Measurements from ENCODE around the gene PIK3R3. TPM values are rescaled to one million over a fixed set of nuclear protein-coding genes. Genes with fewer than 3 reads are reported as not detected.

PIK3R3 gene
- total RNA-seq, 1 experiment from 2014 or later = 30.2 TPM

- intact Hi-C loops (cut with micrococcal nuclease; ENCODE audit: unreplicated experiment) = no loop called here
- CTCF ChIA-PET = no interaction called here
- no peak overlapping the region for H3K27ac ChIP-seq (ENCODE audit: low read depth, low read length, poor library complexity, severe bottlenecking)
- no peak for TF ChIP-seq EZH2 (IDR thresholded peaks at IDR 0.05; ENCODE audit: borderline replicate concordance, low read depth, low read length, poor library complexity, severe bottlenecking)
- TF ChIP-seq CTCF (conservative IDR thresholded peaks at IDR 0.05; ENCODE audit: low read depth, low read length) = no peak
- no peaks in the 10 kb centered on the region for H3K27me3 ChIP-seq (replicated peaks; ENCODE audit: insufficient read depth, low read depth, low read length, poor library complexity)
- no peaks in the 10 kb centered on the region for H3K9me3 ChIP-seq (ENCODE audit: low read depth, low read length, poor library complexity, severe bottlenecking)
- no peaks in the 10 kb centered on the region for H3K4me1 ChIP-seq (ENCODE audit: insufficient read depth, low read length, poor library complexity, severe bottlenecking)
- H3K4me3 ChIP-seq (ENCODE audit: low read depth, low read length, poor library complexity, severe bottlenecking) = no peak overlapping the region
- no peak for DNase-seq (ENCODE audit: low spot score)
- peaks cover 3% of the 10 kb centered on the region for H3K36me3 ChIP-seq (ENCODE audit: insufficient read depth, low read length, poor library complexity, severe bottlenecking)
- no TSS peak for BruUV-seq (replicated peaks)
- POLR2A ChIA-PET (ENCODE audit: low non-redundant PET) = no interaction called here
Observed at GRCh38 chr1:46003315-46003714, 129.1 kb downstream of the PIK3R3 start.

GRCh38 chr1:46002551-46003150 is 129.8 kb downstream of the PIK3R3 start:
- ChIA-PET POLR2A (ENCODE audit: low non-redundant PET) (no interaction called here), CTCF (no interaction called here)
- DNase-seq (ENCODE audit: low spot score) = no peak
- no peaks in the 10 kb centered on the region for H3K4me1 ChIP-seq (ENCODE audit: insufficient read depth, low read length, poor library complexity, severe bottlenecking)
- no peak overlapping the region for H3K4me3 ChIP-seq (ENCODE audit: low read depth, low read length, poor library complexity, severe bottlenecking)
- H3K36me3 ChIP-seq (ENCODE audit: insufficient read depth, low read length, poor library complexity, severe bottlenecking) = peaks cover 3% of the 10 kb centered on the region
- intact Hi-C loops (cut with micrococcal nuclease; ENCODE audit: unreplicated experiment) = no loop called here
- no peak overlapping the region for H3K27ac ChIP-seq (ENCODE audit: low read depth, low read length, poor library complexity, severe bottlenecking)
- no peak for TF ChIP-seq EZH2 (IDR thresholded peaks at IDR 0.05; ENCODE audit: borderline replicate concordance, low read depth, low read length, poor library complexity, severe bottlenecking)
- no peak for TF ChIP-seq CTCF (conservative IDR thresholded peaks at IDR 0.05; ENCODE audit: low read depth, low read length)
- H3K9me3 ChIP-seq (ENCODE audit: low read depth, low read length, poor library complexity, severe bottlenecking) = no peaks in the 10 kb centered on the region
- no TSS peak for BruUV-seq (replicated peaks)
- H3K27me3 ChIP-seq (replicated peaks; ENCODE audit: insufficient read depth, low read depth, low read length, poor library complexity) = no peaks in the 10 kb centered on the region

DNA sequence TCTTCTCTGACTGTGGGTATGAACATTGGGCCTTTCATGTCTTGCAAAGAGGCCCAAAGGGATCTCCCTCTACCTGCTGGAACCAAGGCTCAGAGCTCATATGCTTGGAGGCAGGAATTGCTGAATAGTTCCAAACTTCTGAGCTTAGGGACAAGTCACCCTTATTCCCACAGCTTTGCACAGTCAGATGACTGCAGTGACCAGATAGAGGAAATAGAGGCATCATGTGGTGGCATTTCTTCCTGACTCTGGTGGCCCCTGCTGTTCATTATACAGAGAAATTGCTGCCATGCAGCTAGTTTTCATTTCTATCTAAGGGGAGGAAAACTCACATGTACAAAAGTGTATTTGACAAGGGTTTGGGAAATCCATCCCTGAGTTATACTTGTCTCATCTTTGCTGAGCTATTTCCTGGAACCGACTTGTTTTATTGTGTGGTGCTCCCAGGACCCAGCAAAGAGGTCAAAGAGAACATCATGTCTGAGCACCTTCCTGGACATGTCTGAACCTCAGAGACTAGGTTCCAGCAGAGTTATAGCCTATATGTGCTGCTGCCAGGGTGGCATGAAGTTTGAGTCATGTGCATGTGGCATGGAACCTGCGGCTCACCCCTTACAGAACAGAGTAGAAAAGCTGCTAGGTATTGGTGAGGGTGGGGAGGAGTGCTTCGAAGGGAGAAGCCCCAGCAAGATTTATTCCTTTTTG is 131.2 kb downstream of the PIK3R3 start:
- DNase-seq (ENCODE audit: low spot score) = no peak
- Histone ChIP-seq H3K36me3 (ENCODE audit: insufficient read depth, low read length, poor library complexity, severe bottlenecking) (no peaks in the 10 kb centered on the region), H3K9me3 (ENCODE audit: low read depth, low read length, poor library complexity, severe bottlenecking) (no peaks in the 10 kb centered on the region), H3K27ac (ENCODE audit: low read depth, low read length, poor library complexity, severe bottlenecking) (no peak overlapping the region), H3K4me1 (ENCODE audit: insufficient read depth, low read length, poor library complexity, severe bottlenecking) (no peaks in the 10 kb centered on the region), H3K4me3 (ENCODE audit: low read depth, low read length, poor library complexity, severe bottlenecking) (no peak overlapping the region), H3K27me3 (replicated peaks; ENCODE audit: insufficient read depth, low read depth, low read length, poor library complexity) (no peaks in the 10 kb centered on the region)
- intact Hi-C loops (cut with micrococcal nuclease; ENCODE audit: unreplicated experiment) = no loop called here
- ChIA-PET POLR2A (ENCODE audit: low non-redundant PET) (no interaction called here), CTCF (no interaction called here)
- no TSS peak for BruUV-seq (replicated peaks)
- TF ChIP-seq EZH2 (IDR thresholded peaks at IDR 0.05; ENCODE audit: borderline replicate concordance, low read depth, low read length, poor library complexity, severe bottlenecking) = no peak
- no peak for TF ChIP-seq CTCF (conservative IDR thresholded peaks at IDR 0.05; ENCODE audit: low read depth, low read length)
